Measurements from ENCODE around the gene SRPK3. TPM values are rescaled to one million over a fixed set of nuclear protein-coding genes. Genes with fewer than 3 reads are reported as not detected.

Gene SRPK3
- total and polyA plus RNA-seq, 2 donors (not counting 1 experiment from before 2014, with no cell fraction given), result not detected

GRCh38 chrX:153776120-153776599 lies 4.7 kb upstream of the SRPK3 start:
- 100% methylated on average over 1 of the region's 20 CpGs for WGBS (ENCODE audit: insufficient coverage)
- Histone ChIP-seq H3K4me1 (ENCODE audit: control insufficient read depth in 2 of 2, insufficient read depth in 2 of 2, low read length in 2 of 2) (no peaks in the 10 kb centered on the region), H3K4me2 (replicated peaks; ENCODE audit: low read depth, low read length, poor library complexity, severe bottlenecking) (no peak overlapping the region), H3K9ac (ENCODE audit: low read length) (no peak overlapping the region), H3K27ac (ENCODE audit: low read length in 2 of 2) (no peak overlapping the region), H3K79me2 (ENCODE audit: control insufficient read depth, insufficient read depth, low read length) (no peaks in the 10 kb centered on the region), H3K27me3 (replicated peaks in 1 of 4; ENCODE audit: control extremely low read depth in 1 of 4, control insufficient read depth in 3 of 4, insufficient read depth in 4 of 4, low read length in 3 of 4) (peaks cover 0 to 2% (median 0%) of the 10 kb centered on the region in 4 experiments), H3K9me3 (ENCODE audit: control extremely low read depth in 1 of 3, control insufficient read depth in 2 of 3, insufficient read depth in 1 of 3, low read length in 2 of 3) (no peaks in the 10 kb centered on the region), H2AFZ (ENCODE audit: insufficient read depth, low read depth, low read length, poor library complexity, severe bottlenecking) (no peak overlapping the region), H4K20me1 (ENCODE audit: control insufficient read depth, insufficient read depth, low read length, poor library complexity, severe bottlenecking) (no peaks in the 10 kb centered on the region), H3K4me3 (ENCODE audit: control extremely low read depth in 1 of 5, extremely low read depth in 1 of 5, insufficient read depth in 1 of 5, low read depth in 2 of 5, low read length in 4 of 5) (no peak overlapping the region), H3K36me3 (replicated peaks in 1 of 2; ENCODE audit: control extremely low read depth in 1 of 2, control insufficient read depth in 1 of 2, extremely low read depth in 1 of 2, insufficient read depth in 2 of 2, low read length in 1 of 2) (no peaks in the 10 kb centered on the region)
- intact Hi-C loops (cut with micrococcal nuclease), result no loop called here
- Mint-ChIP-seq H3K9me3 (ENCODE audit: insufficient read depth) (no peaks in the 10 kb centered on the region), H3K4me3 (no peak overlapping the region), H3K27ac (no peak overlapping the region), H3K4me1 (peaks cover 4% of the 10 kb centered on the region), H3K27me3 (peaks cover 7% of the 10 kb centered on the region)
- no peak for DNase-seq
- no peak for TF ChIP-seq EZH2 (IDR thresholded peaks at IDR 0.05; ENCODE audit: borderline replicate concordance, insufficient read depth, low read depth, low read length, poor library complexity, severe bottlenecking)
- TF ChIP-seq, protein P1, sequence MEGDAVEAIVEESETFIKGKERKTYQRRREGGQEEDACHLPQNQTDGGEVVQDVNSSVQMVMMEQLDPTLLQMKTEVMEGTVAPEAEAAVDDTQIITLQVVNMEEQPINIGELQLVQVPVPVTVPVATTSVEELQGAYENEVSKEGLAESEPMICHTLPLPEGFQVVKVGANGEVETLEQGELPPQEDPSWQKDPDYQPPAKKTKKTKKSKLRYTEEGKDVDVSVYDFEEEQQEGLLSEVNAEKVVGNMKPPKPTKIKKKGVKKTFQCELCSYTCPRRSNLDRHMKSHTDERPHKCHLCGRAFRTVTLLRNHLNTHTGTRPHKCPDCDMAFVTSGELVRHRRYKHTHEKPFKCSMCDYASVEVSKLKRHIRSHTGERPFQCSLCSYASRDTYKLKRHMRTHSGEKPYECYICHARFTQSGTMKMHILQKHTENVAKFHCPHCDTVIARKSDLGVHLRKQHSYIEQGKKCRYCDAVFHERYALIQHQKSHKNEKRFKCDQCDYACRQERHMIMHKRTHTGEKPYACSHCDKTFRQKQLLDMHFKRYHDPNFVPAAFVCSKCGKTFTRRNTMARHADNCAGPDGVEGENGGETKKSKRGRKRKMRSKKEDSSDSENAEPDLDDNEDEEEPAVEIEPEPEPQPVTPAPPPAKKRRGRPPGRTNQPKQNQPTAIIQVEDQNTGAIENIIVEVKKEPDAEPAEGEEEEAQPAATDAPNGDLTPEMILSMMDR (IDR thresholded peaks at IDR 0.05), result no peak
- no peak for ATAC-seq (ENCODE audit: low read depth)
- CTCF ChIA-PET, result no interaction called here
- POLR2A ChIA-PET, result no interaction called here

DNA sequence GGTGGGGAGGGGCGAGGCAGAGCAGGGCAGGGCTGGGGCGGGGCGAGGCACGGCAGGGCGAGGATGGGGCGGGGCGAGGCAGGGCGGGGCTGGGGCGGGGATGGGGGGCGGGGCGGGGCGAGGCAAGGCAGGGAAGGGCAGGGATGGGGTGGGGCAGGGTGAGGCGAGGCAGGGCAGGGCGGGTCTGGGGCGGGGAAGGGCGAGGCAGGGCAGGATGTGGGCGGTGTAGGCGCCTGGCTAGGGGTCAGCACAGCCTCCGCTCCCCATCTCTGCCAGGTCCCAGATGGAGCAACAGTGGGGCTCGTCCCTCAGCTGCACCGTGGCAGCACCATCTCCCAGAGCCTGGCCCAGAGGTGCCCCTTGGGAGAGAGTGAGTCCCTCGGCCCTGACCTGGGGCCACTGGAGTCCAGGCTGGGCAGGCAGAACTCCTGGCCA lies 4.2 kb upstream of the SRPK3 start:
- WGBS (ENCODE audit: insufficient coverage), result 80% methylated on average over 1 of the region's 22 CpGs

More for the DNA sequence above, 4.2 kb upstream of the SRPK3 start:
- DNase-seq (no peak), ATAC-seq (ENCODE audit: low read depth) (no peak)
- Mint-ChIP-seq H3K4me3 (no peak overlapping the region), H3K27ac (no peak overlapping the region), H3K27me3 (peaks cover 7% of the 10 kb centered on the region), H3K9me3 (ENCODE audit: insufficient read depth) (no peaks in the 10 kb centered on the region), H3K4me1 (peaks cover 4% of the 10 kb centered on the region)
- no peak overlapping the region for H3K4me3 ChIP-seq (ENCODE audit: control extremely low read depth in 1 of 5, extremely low read depth in 1 of 5, insufficient read depth in 1 of 5, low read depth in 2 of 5, low read length in 4 of 5)
- no peak overlapping the region for H3K4me2 ChIP-seq (replicated peaks; ENCODE audit: low read depth, low read length, poor library complexity, severe bottlenecking)
- peaks cover 0 to 2% (median 0%) of the 10 kb centered on the region in 4 experiments for H3K27me3 ChIP-seq (replicated peaks in 1 of 4; ENCODE audit: control extremely low read depth in 1 of 4, control insufficient read depth in 3 of 4, insufficient read depth in 4 of 4, low read length in 3 of 4)
- H2AFZ ChIP-seq (ENCODE audit: insufficient read depth, low read depth, low read length, poor library complexity, severe bottlenecking), result no peak overlapping the region
- intact Hi-C loops (cut with micrococcal nuclease), result no loop called here
- H3K27ac ChIP-seq (ENCODE audit: low read length in 2 of 2), result no peak overlapping the region
- POLR2A ChIA-PET, result no interaction called here
- no peak overlapping the region for H3K9ac ChIP-seq (ENCODE audit: low read length)
- no peaks in the 10 kb centered on the region for H3K9me3 ChIP-seq (ENCODE audit: control extremely low read depth in 1 of 3, control insufficient read depth in 2 of 3, insufficient read depth in 1 of 3, low read length in 2 of 3)
- CTCF ChIA-PET, result no interaction called here
- H3K4me1 ChIP-seq (ENCODE audit: control insufficient read depth in 2 of 2, insufficient read depth in 2 of 2, low read length in 2 of 2), result no peaks in the 10 kb centered on the region
- H3K36me3 ChIP-seq (replicated peaks in 1 of 2; ENCODE audit: control extremely low read depth in 1 of 2, control insufficient read depth in 1 of 2, extremely low read depth in 1 of 2, insufficient read depth in 2 of 2, low read length in 1 of 2), result no peaks in the 10 kb centered on the region
- no peaks in the 10 kb centered on the region for H4K20me1 ChIP-seq (ENCODE audit: control insufficient read depth, insufficient read depth, low read length, poor library complexity, severe bottlenecking)
- no peak for TF ChIP-seq EZH2 (IDR thresholded peaks at IDR 0.05; ENCODE audit: borderline replicate concordance, insufficient read depth, low read depth, low read length, poor library complexity, severe bottlenecking)
- TF ChIP-seq, protein P1 (IDR thresholded peaks at IDR 0.05), result no peak
- H3K79me2 ChIP-seq (ENCODE audit: control insufficient read depth, insufficient read depth, low read length), result no peaks in the 10 kb centered on the region

Data from B cell (primary cell).